Measurements from ENCODE around the gene TACC2.

TACC2 gene

DNA sequence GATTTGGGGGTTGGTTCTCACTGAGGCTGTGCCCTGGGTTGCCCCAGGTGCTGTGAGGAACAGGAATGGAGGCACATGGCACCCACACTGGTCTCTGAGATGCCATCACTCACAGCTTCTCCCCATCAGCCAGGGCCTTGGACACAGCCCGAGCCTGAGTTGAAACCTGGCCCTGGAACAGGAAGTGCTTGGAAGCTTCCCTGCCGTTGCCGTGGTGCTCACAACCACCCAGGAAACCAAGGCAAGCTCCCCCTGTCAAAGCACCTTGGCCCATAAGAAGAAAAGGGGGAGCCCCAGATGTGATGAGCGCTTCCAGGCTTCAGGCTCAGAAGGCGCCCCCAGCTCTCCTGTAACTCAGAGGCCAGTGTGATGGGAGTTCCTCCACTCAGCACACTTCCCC lies 282.1 kb downstream of the TACC2 start, which contains the start of gene BTBD16:
BTBD16 (plus strand) TSS at position 221 of the 400 bp plus-strand sequence. CDS start 3,786 bp downstream, outside the sequence.
- no peak for DNase-seq (ENCODE audit: low read depth in 2 of 2)

GRCh38 chr10:122273966-122274545 lies 285.1 kb downstream of the TACC2 start:
- no peak for DNase-seq (ENCODE audit: low read depth in 2 of 2)

- DNase-seq (ENCODE audit: low read depth in 2 of 2) = no peak
Observed at GRCh38 chr10:122276611-122277208, 287.7 kb downstream of the TACC2 start.

DNA sequence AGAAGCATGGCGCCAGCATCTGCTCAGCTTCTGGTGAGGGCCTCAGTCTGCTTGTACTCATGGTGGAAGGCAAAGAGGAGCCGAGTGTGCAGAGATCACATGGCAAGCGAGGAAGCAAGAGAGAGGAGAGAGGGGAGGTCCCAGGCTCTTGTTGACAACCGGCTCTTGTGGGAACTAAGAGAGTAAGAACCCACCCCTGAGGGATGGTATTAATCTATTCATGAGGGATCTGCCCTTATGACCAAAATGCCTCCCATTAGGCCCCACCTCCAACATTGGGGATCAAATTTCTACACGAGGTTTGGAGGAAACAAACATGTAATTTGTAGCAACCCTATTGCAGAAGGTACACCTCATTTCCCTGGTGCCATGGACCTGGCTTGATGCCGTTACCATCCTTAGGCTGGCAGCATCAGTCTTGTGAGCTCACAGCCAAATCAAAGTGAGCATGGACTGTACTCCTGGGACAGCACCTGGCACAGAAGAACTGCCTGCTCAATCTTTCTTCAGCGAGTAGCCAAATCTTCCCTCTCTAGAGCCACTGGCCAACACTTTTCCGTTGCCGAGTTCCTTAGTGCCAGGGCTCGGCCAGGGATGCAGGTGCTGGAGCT lies 288.7 kb downstream of the TACC2 start:
- DNase-seq (ENCODE audit: low read depth in 2 of 2) = no peak

DNA sequence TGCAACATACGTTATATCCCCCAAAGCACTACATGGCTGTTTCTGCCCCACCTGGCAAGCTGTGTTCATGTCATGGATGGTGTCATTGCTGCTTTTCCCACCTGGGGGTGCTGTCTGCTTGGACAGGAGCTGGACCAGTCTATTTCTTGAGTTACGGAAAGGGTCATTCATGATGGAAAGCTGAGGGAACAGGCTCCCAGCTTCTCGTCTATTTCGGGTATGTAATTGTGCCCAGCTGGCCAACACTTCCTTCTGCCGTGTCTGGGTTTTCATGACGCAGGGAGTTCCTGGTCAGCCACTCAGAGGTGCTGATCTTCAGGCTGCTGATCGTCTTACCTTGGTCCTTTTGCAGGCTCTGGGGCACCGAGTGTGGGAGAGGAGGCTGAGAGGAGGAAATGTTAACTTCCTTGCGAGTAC lies 290.8 kb downstream of the TACC2 start:
- no peak for DNase-seq (ENCODE audit: low read depth in 2 of 2)

DNA sequence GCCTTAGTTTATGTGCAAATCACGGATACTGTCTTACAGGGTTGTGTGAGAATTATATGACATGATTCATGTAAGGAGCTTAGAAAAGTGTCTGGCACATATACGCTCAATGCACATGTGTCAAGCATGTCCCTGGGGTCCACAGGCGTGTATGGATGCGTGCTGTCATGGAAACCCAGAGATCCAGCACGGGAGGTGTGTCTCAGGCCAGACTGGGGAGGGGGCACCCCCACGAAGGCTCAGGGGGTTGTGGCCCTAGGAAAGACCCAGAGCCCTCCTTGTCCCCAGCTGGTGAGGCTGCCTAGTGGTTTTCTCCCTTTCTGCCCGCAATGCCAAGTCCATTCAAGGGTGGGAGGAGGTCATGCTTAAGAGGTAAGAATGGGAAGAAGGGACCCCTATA lies 291.2 kb downstream of the TACC2 start:
- no peak for DNase-seq (ENCODE audit: low read depth in 2 of 2)

GRCh38 chr10:122281018-122281626 lies 292.2 kb downstream of the TACC2 start:
- no peak for DNase-seq (ENCODE audit: low read depth in 2 of 2)

DNA sequence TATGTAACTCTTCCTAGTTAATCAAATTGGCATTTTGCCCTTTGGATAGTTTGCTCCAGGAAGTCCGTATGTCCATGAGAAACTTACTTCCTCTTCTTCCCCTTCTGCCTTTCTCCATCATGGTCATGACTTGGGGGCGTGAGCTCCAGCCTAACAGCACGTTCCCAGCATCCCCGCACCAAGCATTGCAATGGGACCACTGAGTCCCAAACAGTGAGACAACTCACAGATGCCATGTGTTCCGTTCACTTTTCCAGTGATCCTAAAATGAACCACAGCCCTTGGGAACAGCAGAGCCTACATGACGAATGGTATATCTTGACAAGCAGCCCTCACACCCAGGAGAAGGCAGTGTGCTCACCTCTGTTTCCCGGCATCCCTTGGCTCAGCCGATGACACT lies 292.8 kb downstream of the TACC2 start:
- DNase-seq (ENCODE audit: low read depth in 2 of 2) = no peak

- DNase-seq (ENCODE audit: low read depth in 2 of 2) = no peak
Observed at GRCh38 chr10:122282253-122282671, 293.3 kb downstream of the TACC2 start.

DNA sequence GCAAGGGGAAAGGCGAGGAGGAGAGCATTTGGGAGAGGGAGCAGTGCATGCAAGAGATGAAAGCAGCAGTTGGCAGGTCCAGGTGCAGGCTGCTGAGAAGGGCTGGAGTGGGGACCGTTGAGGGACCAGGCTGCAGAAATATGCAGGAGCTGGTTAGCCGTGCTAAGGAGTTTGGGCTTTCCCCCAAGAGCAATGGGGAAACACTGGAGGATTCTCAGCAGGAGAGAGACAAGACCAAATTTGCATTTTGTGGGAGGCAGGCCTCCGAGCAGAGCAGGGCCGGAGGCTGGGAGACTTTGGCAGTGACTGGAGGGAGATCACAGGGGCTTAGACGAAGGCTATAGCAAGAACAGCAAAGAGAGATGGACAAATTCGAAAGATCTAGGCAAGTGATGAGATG lies 293.9 kb downstream of the TACC2 start:
- no peak for DNase-seq (ENCODE audit: low read depth in 2 of 2)

- DNase-seq (ENCODE audit: low read depth in 2 of 2) = no peak
Observed at GRCh38 chr10:122285506-122286444, 296.8 kb downstream of the TACC2 start.

GRCh38 chr10:122286867-122287266 lies 297.9 kb downstream of the TACC2 start:
- DNase-seq (ENCODE audit: low read depth in 2 of 2) = no peak

GRCh38 chr10:122287570-122287969 lies 298.6 kb downstream of the TACC2 start:
- DNase-seq (ENCODE audit: low read depth in 2 of 2) = no peak

DNA sequence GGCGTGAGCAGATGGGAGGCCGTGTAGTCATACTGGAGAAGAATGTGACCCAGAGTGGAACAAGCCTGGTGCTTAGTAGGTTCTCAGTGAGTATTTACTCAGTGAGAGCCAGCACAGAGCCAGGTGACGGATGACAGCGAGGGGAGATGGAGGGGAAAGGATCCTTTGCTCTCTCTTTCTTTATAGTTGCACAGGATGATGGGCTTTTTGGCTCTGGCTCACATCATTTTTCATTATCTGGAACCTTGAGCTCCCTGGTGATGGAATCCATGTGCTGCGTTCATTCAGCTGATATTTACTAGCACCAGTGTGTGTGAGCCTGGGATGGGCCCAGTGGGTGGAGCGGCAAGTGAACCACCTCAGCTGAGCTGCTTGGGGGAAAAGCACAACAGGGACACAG lies 299.3 kb downstream of the TACC2 start:
- no peak for DNase-seq (ENCODE audit: low read depth in 2 of 2)

- DNase-seq (ENCODE audit: low read depth in 2 of 2) = no peak
Observed at GRCh38 chr10:122288917-122289316, 300.0 kb downstream of the TACC2 start.

GRCh38 chr10:122290334-122290733 lies 301.4 kb downstream of the TACC2 start:
- no peak for DNase-seq (ENCODE audit: low read depth in 2 of 2)

DNA sequence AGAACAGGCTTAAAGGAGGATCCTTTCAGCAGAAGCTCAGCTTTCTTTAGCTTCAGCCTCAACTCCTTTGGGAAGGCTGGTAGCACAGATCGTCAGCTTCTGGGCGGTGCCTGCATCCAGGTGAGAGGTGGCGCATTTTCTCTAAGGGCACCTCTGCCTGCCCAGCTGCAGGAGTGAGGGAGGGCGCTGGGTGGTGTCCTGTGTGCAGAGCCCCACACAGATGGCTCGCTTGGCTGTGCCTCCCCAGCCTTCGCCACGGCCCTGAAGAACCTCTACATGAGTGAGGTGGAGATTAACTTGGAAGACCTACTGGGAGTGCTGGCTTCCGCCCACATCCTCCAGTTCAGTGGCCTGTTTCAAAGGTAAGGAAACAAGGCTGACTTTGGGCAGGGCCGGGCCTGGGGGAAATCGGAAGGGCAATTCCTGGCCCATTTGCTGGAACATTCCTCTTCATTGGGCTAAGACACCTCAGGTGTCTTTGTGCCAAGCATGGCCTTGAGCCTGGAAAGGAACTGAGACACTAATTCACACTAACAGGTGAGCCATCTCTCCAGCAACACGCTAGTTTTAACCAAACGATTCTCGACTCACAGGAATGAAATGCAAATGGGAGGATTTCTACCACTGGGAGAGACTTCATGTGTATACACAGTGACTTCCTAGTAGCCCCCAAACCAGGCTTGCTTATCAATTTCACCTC lies 302.0 kb downstream of the TACC2 start:
- DNase-seq (ENCODE audit: low read depth in 2 of 2) = no peak

- no peak for DNase-seq (ENCODE audit: low read depth in 2 of 2)
Observed at GRCh38 chr10:122291739-122292138, 302.8 kb downstream of the TACC2 start.

GRCh38 chr10:122292376-122292775 lies 303.4 kb downstream of the TACC2 start:
- no peak for DNase-seq (ENCODE audit: low read depth in 2 of 2)

DNA sequence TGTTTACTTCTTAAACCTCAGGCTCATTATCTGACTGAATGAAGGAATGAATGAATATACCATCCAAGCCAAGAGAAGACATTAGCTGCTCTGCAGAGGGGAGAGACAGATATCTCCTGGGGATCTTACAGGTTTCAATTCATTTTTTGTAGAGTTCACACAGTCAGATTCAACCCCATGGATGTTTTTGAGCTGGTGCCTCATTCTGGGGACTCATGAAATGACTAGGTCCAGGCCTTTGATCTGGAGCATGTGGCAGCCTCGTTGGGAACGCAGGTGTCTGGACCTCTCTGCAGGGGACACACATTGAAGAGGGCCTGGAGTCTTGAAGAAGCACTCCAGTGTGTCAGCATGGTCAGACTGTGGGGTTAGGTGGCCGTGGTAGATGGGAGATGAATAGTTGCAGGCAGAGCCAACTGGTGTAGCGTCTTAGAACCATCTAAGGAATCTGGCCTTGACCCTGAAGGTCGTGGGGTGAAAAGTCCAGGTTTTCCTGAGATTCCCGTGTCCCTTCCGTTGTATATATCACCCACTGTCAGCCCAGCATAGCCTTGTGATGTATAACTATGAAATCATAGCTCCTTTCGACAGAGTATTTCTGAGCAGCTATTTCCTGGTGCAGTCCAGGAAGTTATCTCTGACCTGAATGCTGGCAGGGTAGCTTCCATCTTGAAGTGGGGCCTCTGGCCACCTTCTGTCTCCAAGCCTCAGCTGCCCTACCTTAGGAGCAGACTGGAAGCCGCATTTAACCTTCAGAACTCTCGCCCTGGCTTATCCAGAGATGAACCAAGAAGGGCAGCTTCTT lies 304.4 kb downstream of the TACC2 start:
- DNase-seq (ENCODE audit: low read depth in 2 of 2) = no peak

Data from activated CD8-positive, alpha-beta memory T cell treated with anti-CD3 and anti-CD28 coated beads for 4 hours (primary cell).